Left lung (tissue), 10 donors: ENCODE measurements around the gene SLC9C1. TPM values are rescaled to one million over a fixed set of nuclear protein-coding genes. Genes with fewer than 3 reads are reported as not detected.

Experiments used
- ATAC-seq: fragments of 200-7000 bp; cut with Tn5 transposase; one replicate; pipeline ENCODE4 v1.9.1; 2020; ENCODE audit warnings: moderate library complexity
- DNase-seq, 4 donors: peaks; one replicate each; pipeline ENCODE4 v3.0.0-alpha.2; 2013 to 2020
- H3K27ac ChIP-seq, 2 donors: fragments of 200-600 bp; sonication (generic) in 1 of 2; one replicate each; pipeline versions ENCODE4 v1.5.0 to v1.8.0; 2020 to 2021
- H3K27me3 ChIP-seq, 2 donors: fragments of 200-600 bp; sonication (generic) in 1 of 2; one replicate each; pipeline versions ENCODE4 v1.5.0 to v1.8.0; 2020 to 2021
- H3K36me3 ChIP-seq, 2 donors: fragments of 200-600 bp; sonication (generic) in 1 of 2; one replicate each; pipeline versions ENCODE4 v1.5.0 to v1.8.0; 2020 to 2021
- H3K4me1 ChIP-seq, 2 donors: fragments of 200-600 bp; one replicate each; pipeline ENCODE4 v1.8.0; 2021
- H3K4me3 ChIP-seq, 2 donors: fragments of 200-600 bp; sonication (generic) in 1 of 2; one replicate each; pipeline versions ENCODE4 v1.5.0 to v1.8.0; 2020 to 2021; ENCODE audit warnings: mild to moderate bottlenecking in 1 of 2
- H3K9me3 ChIP-seq, 2 donors: fragments of 200-600 bp; sonication (generic) in 1 of 2; one replicate each; pipeline versions ENCODE4 v1.5.0 to v1.8.0; 2020 to 2021
- CTCF ChIP-seq, 2 donors: fragments of 200-600 bp; sonication (generic) in 1 of 2; IDR thresholded peaks; one replicate each; pipeline versions ENCODE4 v1.5.0 to v1.8.0; 2021; ENCODE audit warnings: antibody characterized with exemption in 2 of 2
- intact Hi-C, 2 donors: fragments of 100-400 bp; cut with DNase I; formaldehyde crosslinking; loops; one replicate each; pipeline versions ENCODE4 v1.11.2 to v1.14.2; 2022
- polyA plus RNA-seq, 6 donors: library from polyadenylated mRNA; unstranded; fragments of 120-200 nt; gene quantifications; one replicate each; pipeline ENCODE4 v1.2.1, GENCODE V29; 2013; ENCODE audit not compliant: insufficient read length in 6 of 6
- total RNA-seq, 2 donors: library from RNA; stranded (reverse); fragmentation: NEBNext Ultra II Directional; extraction: Animal tissue kit (Norgen Biotek cat#: 25700); gene quantifications; one replicate each; pipeline ENCODE4 v1.2.1, GENCODE V29; 2021
- donor health status: DM: no; HTN: yes; CAD: no.
- donor health status: DM: no; HTN: no; CAD: no.

The SLC9C1 gene
- total and polyA plus RNA-seq, 8 donors, result 0.20 to 1.3 (median 0.61) TPM; not detected in 1

- no peaks in the 10 kb centered on the region for H3K27me3 ChIP-seq
- no peak overlapping the region for H3K27ac ChIP-seq
- DNase-seq (no peak), ATAC-seq (no peak)
- no peaks in the 10 kb centered on the region for H3K36me3 ChIP-seq
- TF ChIP-seq CTCF (IDR thresholded peaks at IDR 0.05), result no peak
- intact Hi-C loops, result no loop called here
- H3K4me3 ChIP-seq, result no peak overlapping the region
- H3K9me3 ChIP-seq, result peaks cover 0 to 4% of the 10 kb centered on the region in 2 donors
- H3K4me1 ChIP-seq, result no peaks in the 10 kb centered on the region
Observed at GRCh38 chr3:112233083-112233482, 60.9 kb downstream of the SLC9C1 start.

DNA sequence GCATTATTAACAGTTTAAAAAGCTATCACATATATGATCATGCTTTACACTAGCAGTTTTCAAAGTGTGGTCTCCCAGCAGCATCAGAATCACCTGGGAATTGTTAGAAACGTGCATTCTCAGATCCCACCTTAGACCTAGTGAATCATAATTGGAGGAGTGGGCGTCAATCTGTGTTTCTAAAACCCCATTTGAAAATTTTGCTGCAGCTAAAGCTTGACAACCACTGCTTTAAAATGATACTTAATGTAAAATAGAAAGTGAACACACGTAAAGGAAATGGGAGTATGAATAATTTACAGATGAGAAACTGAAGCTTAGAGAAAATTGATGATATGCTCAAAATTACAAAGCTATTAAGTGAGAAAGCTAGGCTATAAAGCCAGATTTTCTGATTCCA lies 62.3 kb downstream of the SLC9C1 start:
- Histone ChIP-seq H3K9me3 (peaks cover 0 to 10% of the 10 kb centered on the region in 2 donors), H3K4me1 (no peaks in the 10 kb centered on the region), H3K36me3 (no peaks in the 10 kb centered on the region), H3K4me3 (no peak overlapping the region), H3K27ac (no peak overlapping the region), H3K27me3 (no peaks in the 10 kb centered on the region)
- DNase-seq (no peak), ATAC-seq (no peak)
- no peak for TF ChIP-seq CTCF (IDR thresholded peaks at IDR 0.05)
- intact Hi-C loops, result no loop called here

DNA sequence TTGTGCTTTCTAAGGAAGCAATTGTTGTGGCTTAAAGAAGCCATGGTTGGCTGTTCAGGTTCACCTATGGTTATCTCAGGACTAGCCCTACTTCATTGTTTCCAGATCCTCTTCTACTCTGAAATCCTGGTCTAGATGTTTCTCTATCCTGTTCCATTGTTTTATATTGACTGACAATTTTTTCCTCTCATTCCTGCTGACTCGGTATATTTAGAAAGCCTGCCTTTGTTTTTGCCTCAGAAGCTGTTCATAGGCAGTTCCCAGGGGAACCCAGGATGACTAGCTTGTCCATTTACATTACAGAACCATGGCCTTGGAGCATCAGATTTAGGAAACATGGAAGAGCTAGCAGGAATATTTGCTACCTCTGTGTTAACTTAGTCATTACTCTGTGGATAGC lies 64.0 kb downstream of the SLC9C1 start:
- H3K36me3 ChIP-seq, result no peaks in the 10 kb centered on the region
- no peaks in the 10 kb centered on the region for H3K4me1 ChIP-seq
- DNase-seq (no peak), ATAC-seq (no peak)
- no peak overlapping the region for H3K27ac ChIP-seq
- peaks cover 0 to 27% of the 10 kb centered on the region in 2 donors for H3K9me3 ChIP-seq
- H3K4me3 ChIP-seq, result no peak overlapping the region
- no peak for TF ChIP-seq CTCF (IDR thresholded peaks at IDR 0.05)
- intact Hi-C loops, result no loop called here
- H3K27me3 ChIP-seq, result no peaks in the 10 kb centered on the region

- ATAC-seq (no peak), DNase-seq (no peak)
- Histone ChIP-seq H3K27ac (no peak overlapping the region), H3K4me3 (no peak overlapping the region), H3K9me3 (peaks cover 0 to 39% of the 10 kb centered on the region in 2 donors), H3K4me1 (no peaks in the 10 kb centered on the region), H3K36me3 (no peaks in the 10 kb centered on the region), H3K27me3 (no peaks in the 10 kb centered on the region)
- no peak for TF ChIP-seq CTCF (IDR thresholded peaks at IDR 0.05)
- intact Hi-C loops, result no loop called here
Observed at GRCh38 chr3:112228786-112229185, 65.2 kb downstream of the SLC9C1 start.

DNA sequence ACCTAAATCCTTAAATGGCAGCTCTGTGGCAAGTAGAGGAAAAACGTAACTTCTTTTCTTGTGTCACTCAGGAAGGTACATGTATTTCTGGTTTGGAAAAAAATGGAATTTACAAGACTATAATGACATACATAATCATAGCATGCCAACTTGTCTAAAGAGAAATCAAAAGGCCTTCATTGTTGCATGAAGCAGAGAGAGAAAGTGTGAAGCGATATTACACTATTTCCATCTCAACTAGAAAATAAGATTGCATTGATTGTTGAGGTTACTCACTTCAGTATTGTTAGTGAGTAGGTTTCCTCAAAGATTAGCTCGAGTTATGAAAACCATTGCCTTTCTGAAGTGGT lies 93.7 kb downstream of the SLC9C1 start:
- Histone ChIP-seq H3K4me3 (no peak overlapping the region), H3K4me1 (no peaks in the 10 kb centered on the region), H3K36me3 (no peaks in the 10 kb centered on the region), H3K27ac (no peak overlapping the region), H3K27me3 (no peaks in the 10 kb centered on the region), H3K9me3 (peaks cover 0 to 3% of the 10 kb centered on the region in 2 donors)
- no peak for DNase-seq
- no peak for ATAC-seq
- intact Hi-C loops, result no loop called here
- TF ChIP-seq CTCF (IDR thresholded peaks at IDR 0.05), result no peak
